Activated CD8-positive, alpha-beta memory T cell treated with anti-CD3 and anti-CD28 coated beads for 36 hours (primary cell): ENCODE results near the gene CYP27C1. TPM values are rescaled to one million over a fixed set of nuclear protein-coding genes. Genes with fewer than 3 reads are reported as not detected.
"Not testable (repeated sequence)": the region's sequence is repeated elsewhere in the genome, so short reads cannot be mapped to it uniquely, and the experiment has no call there.

ENCODE experiments used
- CTCF ChIA-PET: fragments of 350-600 bp; sonication (Branson Sonifier 250); formaldehyde crosslinking; loops from one replicate; lab custom pipeline; 2021; ENCODE audit warnings: antibody characterized with exemption; lab: Charles Lee
- POLR2A ChIA-PET: fragments of 350-600 bp; sonication (Branson Sonifier 250); formaldehyde crosslinking; loops from one replicate; lab custom pipeline; 2021; ENCODE audit warnings: antibody characterized with exemption; lab: Charles Lee
- total RNA-seq, 2 experiments: library from RNA; stranded (reverse); gene quantifications; one replicate each; pipeline ENCODE4 v1.2.3, GENCODE V29; 2021

CYP27C1 gene
- total RNA-seq, 2 experiments from 2014 or later, result 0.08 TPM; not detected in 1

DNA sequence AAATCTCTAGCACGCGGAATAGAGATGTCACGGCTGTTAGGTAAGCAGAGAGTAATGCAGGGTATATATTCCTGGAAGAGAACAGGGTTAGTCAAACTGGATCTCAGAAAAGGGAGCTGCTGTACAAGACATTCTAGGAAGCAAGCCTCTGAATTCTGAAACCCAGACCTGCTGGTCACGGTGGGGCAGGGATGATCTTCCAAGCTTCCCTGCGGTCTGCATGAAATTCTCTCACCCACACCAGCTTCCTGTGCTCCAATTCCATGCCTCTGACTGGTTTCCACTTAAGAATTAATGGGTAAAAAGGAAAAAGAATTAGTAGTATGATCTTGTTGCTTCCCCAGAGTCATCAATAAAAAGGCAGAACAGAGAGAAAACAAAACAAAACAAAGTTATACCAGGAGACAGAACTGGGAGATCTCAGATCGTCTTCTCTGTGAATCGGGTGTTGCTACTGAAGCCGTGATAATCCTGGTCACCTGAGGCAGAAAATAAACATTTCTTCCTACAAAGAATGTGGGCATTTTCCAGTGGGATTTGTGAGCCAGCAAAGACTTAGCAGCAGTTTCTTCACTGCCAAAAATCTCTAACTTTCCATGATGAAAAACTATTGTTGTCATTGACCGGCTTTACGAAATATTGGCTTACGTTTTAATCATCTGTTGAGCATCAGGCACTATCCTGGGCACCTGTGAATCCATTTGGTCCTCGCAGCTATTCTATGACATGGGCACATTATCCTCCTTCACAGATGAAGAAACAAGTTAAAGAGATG lies 5.3 kb upstream of the CYP27C1 start:
- POLR2A ChIA-PET, result no interaction called here
- CTCF ChIA-PET, result no interaction called here

DNA sequence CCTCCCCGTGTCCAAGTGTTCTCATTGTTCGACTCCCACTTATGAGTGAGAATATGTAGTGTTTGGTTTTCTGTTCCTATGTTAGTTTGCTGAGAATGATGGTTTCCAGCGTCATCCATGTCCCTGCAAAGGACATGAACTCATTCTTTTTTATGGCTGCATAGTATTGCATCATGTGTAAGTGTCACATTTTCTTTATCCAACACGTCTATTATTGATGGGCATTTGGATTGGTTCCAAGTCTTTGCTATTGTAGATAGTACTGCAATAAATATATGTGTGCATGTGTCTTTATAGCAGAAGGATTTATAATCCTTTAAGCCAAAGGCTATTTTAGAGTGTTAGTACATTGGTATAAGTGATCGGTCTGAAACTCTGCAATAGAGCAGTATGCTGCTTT lies 4.0 kb upstream of the CYP27C1 start:
- POLR2A ChIA-PET, CTCF ChIA-PET: not testable (repeated sequence)

DNA sequence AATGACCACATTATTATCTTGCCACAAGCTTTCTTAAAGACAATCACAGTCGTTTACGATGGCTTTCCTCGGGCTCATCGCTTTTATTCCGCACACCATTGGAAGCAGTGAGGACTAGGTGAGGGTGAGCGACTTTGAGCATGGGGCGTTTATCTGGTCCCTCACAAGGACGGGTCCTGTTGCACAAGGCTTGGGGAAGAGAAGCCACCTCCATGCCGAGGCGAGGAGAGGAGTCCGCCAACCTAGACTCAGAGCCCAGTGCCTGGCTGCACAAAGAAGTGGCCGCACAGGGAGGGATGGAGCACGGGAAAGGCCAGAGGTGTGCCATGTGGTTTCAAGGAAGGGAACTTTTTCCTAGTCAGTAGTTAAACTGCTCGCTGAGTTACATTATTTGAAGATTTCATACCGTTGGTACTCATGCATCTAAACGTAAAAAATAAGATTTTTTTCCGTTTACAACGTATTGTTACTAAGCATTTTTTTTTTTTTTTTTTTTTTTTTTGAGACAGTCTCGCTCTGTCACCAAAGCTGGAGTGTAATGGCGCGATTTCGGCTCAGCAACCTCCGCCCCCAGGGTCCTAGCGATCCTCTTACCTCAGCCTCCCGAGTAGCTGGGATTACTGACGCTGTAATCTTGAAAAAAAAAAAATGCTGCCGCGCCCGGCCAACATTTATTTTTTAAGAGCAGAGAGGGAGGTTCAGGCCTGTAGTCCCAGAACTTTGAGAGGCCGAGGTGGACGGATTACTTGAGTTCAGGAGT lies 849 bp upstream of the CYP27C1 start:
- ChIA-PET POLR2A (no interaction called here), CTCF (interaction anchor here (0.6 kb wide), 1 partner anchor 1027 kb away, joined by 3 read pairs; no protein-coding TSS in a partner anchor)

DNA sequence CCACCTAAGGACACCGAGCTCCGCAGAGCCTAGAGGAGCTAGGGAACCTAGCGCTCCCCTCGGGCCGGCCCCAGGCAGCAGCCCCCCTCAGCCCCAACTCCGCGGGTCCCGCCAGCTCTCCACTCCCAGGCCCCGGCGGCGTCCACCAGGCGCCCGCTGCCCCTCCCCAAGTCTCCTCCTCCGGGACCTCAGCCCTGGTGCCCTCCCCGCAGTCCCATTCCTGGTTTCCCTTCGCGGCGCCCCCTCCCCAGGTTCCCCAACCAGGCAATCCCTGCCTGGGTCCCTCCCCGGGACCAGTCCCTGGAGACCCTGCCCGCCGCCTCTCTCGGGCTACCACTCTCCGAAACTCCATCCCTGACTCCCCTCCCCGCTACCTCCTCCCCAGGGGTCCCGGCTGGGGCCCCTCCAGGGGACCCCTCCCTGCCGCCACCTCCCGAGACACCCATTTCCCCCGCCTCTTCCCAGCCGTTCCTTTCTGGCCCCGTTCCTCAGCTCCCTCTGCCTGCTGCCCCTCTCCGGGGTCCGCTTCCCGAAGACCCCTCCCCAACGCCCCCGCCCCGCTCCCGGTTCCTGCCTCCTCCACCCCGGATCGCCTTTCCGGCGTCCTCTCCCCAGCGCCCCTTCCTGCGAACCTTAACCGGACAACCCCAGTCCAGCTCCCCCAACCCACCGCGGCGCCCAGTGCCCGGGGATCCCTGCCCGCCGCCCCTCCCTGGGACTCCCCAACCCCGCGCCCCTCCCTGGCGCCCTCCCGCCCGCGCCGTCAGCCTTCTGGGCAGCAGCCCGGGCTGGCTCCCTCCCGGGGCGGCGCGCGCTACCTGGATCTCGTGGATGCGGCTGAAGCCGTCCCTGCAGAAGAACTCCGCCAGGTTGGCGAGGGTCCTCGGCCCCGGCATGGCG lies 678 bp downstream of the CYP27C1 start:
- CTCF ChIA-PET, result no interaction called here
- POLR2A ChIA-PET, result no interaction called here

DNA sequence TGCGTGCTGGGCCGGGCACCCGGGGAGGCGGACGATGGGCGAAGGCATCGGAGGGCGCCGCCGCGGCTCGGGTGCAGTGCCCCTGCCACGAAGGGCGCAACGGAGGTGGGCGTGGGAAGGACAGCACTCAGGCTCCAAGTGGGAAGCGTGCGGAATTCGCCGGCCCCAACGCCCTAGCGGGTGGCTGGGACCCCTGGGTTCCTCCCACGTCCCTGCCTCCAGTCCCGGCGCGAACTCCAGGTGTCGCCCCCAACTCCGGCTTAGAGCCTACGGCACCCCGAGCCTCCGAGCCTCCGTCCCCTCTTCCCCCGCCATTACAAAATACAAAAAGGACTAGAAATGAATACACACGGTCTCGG lies 1.3 kb downstream of the CYP27C1 start:
- POLR2A ChIA-PET, result no interaction called here
- CTCF ChIA-PET, result no interaction called here

DNA sequence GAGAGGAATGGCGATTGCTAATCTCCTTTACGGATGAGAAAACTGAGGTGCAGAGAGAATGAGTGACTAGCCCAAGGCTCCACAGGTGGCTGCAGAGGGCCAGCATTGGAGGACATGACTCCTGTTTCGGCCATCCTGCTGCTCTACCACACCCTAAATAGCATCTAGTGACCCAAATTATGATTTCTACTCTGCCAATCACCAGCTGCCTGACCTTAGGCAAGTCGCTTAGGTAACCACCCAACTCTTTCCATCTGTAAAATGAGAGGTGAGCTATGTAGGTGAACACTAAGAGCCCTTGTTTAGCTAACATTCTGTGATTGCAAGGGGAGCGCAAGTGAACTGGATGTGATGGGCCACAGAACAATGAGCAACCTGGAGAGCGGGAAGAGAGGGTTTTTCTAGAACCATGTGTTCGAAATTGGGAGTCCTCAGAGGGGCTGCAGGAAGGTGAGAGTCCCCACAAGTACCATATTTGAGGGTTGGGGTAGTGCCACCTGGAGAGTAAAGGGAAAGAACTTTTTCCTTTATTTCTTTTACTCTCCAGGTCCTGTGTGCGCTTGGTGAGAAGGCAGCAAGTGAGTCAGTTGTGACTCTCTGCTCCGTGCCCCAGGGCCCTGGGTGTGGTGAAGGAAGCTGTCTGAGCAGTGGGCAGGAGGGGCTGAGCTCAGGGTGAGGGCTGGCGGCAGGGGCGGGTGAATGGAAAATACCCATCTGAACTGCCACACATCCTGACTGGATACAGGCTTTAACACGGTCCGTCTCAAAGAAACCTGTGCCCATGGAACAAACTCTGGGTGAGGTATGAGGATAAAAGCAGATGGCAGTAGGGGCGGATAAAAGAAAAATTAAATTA lies 2.4 kb downstream of the CYP27C1 start:
- POLR2A ChIA-PET, result no interaction called here
- CTCF ChIA-PET, result interaction anchor here (1.4 kb wide), 1 partner anchor 139 kb away, joined by 3 read pairs; no protein-coding TSS in a partner anchor

DNA sequence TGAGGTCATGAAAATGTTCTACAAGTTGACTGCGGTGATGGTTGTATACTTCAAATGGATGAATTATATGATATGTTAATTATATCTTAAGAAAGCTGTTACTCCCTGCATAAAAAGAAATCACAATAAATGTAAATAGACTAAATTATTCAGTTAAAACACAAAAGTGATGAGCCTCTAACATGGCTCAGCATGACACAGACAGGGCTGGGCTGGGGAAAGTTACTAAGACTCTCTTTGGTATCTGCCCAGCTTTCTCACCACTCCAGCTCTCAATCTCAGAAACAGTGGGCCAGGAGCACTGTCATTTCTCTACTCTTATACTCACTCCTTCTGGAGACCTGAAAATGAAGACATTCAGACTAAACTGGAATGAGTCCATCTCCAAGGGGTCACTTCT lies 3.5 kb downstream of the CYP27C1 start:
- POLR2A ChIA-PET, result no interaction called here
- CTCF ChIA-PET, result interaction anchor here (1.4 kb wide), 1 partner anchor 138 kb away, joined by 3 read pairs; no protein-coding TSS in a partner anchor

DNA sequence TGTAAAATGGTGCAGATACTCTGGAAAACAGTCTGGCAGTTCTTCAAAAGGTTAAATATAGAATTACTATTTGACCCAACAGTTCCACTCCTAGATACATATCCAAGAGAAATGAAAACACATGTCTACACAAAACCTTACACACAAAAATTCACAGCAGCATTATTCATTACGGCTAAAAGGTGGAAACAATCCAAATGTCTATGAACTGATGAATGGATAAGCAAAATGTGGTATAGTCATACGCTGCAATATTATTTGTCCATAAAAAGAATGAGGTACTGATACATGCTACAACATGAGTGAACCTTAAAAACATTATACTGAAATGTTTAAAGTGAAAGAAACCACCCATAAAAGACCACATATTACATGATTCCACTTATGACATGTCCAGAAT lies 4.0 kb downstream of the CYP27C1 start:
- POLR2A ChIA-PET, result no interaction called here
- CTCF ChIA-PET, result interaction anchor here (1.4 kb wide), 1 partner anchor 138 kb away, joined by 3 read pairs; no protein-coding TSS in a partner anchor

DNA sequence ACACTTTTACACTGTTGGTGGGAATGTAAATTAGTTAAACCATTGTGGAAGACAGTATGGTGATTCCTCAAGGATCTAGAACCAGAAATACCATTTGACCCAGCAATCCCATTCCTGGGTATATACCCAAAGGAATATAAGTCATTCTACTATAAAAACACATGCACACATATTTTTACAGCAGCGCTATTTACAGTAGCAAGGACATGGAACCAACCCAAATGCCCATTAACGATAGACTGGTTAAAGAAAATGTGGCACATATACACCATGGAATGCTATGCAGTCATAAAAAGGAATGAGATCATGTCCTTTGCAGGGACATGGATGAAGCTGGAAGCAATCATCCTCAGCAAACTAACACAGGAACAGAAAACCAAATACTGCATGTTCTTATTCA lies 5.9 kb downstream of the CYP27C1 start:
- POLR2A ChIA-PET, CTCF ChIA-PET: not testable (repeated sequence)

DNA sequence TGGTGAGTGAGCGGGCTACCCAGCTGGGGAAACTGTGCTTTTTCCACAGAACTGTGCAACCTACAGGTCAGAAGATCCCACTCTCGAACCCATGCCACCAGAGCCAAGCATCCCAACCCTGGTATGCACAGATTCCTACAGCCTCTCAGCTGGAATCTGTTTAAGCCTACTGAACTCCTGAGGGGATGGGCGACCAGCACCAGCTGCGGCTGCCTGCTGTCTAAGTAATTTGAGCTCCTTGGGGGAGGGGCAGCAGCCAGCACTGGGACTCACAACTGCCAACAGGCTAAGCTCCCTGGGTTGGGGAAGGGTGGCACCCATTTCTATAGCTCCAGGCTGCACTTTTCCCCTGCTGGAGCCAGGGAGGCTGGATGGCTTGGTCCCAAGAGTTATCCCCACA lies 11.8 kb downstream of the CYP27C1 start:
- CTCF ChIA-PET, result no interaction called here
- POLR2A ChIA-PET, result no interaction called here

DNA sequence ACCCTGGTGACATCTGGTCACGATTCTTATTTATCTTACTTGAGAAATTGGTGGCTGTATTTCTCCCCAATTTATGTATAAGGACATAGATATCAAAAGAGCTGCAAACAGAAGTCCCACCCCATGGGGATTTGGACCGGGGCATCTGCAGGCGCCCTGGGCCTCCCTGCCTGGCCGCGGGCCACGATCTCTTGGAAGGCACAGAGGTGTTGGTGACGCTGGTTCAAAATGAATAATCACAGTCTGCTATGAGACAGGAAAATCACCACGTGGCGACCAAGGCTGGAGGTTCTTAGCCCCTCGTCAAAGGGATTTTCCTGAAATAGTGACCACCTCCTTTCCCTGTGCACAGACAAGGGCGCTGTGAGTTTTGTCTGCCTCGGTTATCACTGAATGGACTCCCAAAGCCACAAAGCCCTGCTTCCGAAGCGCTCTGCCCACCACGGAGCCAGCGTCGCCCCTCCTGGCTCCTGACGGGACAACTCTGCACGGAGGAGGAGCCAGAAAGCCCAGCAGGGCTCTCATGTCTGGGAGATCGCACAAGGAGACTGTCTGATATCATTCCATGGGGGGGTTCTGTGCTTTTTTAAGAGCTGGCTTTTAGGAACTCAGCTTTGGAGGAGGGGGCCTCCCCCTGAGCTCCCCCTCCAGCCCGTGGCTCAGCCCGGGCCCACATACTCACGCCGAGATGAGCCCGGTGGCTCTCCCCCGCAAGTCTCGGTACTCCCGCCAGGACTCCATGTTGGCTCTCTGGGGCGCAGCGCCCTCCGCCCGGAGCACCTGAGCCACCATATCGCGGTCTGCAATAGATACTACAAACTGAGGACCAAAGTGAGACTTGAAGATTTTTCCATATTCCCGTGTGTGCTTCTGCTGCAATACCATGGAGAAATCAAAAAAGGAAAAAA lies 14.6 kb downstream of the CYP27C1 start:
- ChIA-PET CTCF (interaction anchor here (0.6 kb wide), 1 partner anchor 221 kb away, joined by 3 read pairs; no protein-coding TSS in a partner anchor), POLR2A (no interaction called here)

DNA sequence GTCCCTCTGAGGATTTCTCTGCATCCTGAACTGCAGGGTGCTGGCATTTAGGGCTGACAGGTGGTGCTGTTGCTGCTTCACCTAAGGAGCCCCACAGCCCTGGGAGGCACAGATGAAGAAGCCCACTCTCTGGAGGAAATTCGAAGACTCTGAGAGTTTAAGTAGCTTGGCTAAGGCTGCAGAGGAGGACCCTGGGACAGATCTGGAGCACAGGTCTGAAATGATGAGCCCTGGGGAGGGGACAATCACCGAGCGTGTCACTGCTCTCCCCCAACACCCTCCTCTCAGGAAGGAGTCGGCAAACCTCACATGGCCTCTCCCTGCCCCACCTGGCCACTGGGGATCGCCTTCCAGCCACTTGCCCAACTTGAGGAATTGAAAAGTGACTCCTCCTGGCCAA lies 18.6 kb downstream of the CYP27C1 start:
- ChIA-PET POLR2A (no interaction called here), CTCF (no interaction called here)

DNA sequence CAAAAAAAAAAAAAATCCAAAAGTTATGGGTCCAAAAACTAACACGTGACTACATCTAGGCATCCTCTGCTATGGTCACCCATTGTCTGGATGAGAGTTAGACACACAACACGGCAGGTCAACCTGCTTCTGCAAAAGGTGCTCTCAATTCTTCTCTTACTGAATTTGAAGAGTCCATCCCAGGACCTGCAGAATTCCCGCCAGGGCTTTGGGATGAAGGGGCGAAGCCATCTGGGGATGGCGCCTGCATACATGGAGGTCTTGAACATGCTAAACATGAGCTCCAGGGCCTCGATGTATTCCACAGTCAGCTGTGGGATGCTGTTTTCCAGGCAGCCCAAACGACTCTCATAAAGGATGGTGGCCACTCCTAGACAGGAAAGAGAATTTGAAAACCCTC lies 19.1 kb downstream of the CYP27C1 start:
- POLR2A ChIA-PET, result no interaction called here

DNA sequence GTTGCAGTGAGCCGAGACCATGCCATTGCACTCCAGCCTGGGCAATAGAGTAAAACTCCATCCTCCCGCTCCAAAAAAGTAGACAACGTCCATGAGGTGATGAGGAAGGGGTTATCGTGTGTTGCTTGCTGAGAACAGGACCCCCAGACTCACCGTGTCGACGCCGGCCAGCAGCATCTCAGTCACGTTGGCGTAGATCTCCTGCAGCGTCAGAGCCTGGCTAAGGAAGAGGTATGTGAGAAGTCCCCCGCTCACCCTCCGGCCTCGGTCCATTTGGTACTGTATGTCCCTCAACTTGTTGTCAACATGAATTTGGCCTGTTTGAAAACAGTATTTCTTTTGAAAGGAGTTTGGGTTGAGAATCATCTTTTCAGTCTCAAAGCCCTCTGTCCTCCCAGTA lies 20.9 kb downstream of the CYP27C1 start:
- POLR2A ChIA-PET, result no interaction called here
- CTCF ChIA-PET, result no interaction called here

More for the DNA sequence above, 19.1 kb downstream of the CYP27C1 start:
- CTCF ChIA-PET, result no interaction called here

DNA sequence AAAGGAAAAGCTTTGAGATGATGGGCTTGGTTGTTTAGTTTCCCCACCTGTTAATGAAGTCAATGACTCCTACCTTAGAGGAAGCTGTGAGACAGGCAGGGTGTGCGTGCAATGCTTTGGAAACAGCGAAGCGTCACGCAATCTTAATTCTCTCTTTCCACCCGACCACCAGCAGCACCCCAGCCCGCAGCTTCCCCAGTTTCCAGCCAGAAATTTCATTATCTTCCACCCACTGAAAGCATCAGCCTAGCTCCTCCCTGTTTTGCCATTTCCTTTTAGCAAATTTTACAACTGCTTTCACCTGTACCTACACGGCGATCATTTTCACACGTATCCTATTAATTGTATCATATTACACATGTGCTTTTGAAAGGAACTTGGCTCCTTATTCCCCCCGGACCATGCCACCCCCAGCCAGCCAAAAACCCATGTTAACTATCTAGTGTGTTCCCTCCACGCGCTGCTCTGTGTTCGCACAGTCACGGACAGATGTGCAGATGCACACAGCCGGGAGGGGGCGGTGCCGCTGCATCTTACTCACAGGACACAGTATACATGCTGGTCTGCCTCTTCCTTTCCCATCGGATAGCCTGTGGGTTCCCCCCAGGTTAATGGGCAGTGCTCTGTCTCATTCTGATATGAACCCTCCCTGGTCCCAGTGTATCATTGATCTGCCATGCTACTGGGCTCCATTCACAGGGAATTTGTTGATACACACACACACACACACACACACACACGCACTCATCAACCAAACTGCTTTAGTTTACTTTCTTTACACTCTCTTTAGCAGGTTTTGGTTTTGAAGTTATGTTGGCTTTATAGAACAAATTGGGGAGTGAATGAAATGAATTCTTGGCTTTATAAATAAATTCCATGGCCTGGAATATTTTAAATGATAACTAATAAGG lies 22.4 kb downstream of the CYP27C1 start:
- POLR2A ChIA-PET, result no interaction called here
- CTCF ChIA-PET, result interaction anchor here (0.6 to 1.4 kb wide), 4 partner anchors 9 to 89 kb away, joined by 3 to 5 read pairs (median 4); no protein-coding TSS in a partner anchor

DNA sequence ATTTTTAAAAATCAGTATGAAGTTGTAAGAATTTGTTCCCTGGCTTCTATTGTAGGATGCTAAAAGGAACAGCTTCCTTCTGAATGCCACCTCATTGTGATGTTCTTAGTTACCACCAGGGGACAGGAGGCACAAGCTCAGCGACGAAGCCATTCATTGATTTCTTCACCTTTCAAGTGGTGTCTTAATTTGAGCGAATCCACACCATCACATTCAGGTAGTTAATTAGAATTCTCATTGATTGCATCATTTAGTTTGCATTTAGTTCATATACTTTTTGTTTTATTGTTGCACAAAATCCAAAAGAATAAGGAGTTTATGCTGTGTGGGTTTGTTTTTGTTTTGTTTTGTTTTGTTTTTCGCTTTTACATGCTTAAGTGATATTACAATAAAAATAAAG lies 23.1 kb downstream of the CYP27C1 start:
- ChIA-PET POLR2A (no interaction called here), CTCF (interaction anchor here (0.6 to 1.4 kb wide), 5 partner anchors 8 to 96 kb away, joined by 3 to 5 read pairs (median 3); no protein-coding TSS in a partner anchor)
